ENCODE results near the gene CFDP1. TPM values are rescaled to one million over a fixed set of nuclear protein-coding genes. Genes with fewer than 3 reads are reported as not detected.

Gene CFDP1
- total RNA-seq, 1 experiment from 2014 or later = 44.7 TPM

DNA sequence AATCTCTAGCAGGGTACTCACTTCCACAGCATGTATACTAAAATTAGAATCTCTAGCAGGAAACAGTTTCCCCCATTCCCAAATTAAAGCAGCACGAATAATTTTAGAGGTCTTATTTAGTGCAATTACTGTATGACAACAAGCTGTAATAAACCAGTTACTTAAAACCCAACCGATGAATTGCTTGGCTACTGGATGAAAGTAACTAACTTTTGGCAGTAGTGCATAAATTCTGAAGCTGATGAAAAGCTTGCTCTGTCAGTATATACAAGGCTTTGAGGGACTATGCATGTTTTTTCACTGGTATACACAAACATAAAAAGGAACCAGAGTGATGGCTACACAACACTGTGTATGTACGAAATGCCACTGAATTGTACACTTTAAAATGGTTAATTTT lies 89.4 kb downstream of the CFDP1 start:
- H3K9me3 Mint-ChIP-seq (ENCODE audit: unreplicated experiment) = no peaks in the 10 kb centered on the region
- peaks cover 30% of the 10 kb centered on the region for H3K4me1 Mint-ChIP-seq (ENCODE audit: insufficient read depth, unreplicated experiment)
- CTCF ChIA-PET = interaction anchor here (1.3 kb wide), 1 partner anchor 110 kb away, joined by 4 read pairs; no protein-coding TSS in a partner anchor
- no peak for DNase-seq (ENCODE audit: unreplicated experiment)
- POLR2A ChIA-PET = interaction anchor here (0.6 to 5.6 kb wide), 4 partner anchors 9 to 38 kb away, joined by 3 to 65 read pairs (median 14); no protein-coding TSS in a partner anchor
- peaks cover 30% of the 10 kb centered on the region for H3K36me3 Mint-ChIP-seq (ENCODE audit: insufficient read depth, unreplicated experiment)
- TF ChIP-seq, protein P1, sequence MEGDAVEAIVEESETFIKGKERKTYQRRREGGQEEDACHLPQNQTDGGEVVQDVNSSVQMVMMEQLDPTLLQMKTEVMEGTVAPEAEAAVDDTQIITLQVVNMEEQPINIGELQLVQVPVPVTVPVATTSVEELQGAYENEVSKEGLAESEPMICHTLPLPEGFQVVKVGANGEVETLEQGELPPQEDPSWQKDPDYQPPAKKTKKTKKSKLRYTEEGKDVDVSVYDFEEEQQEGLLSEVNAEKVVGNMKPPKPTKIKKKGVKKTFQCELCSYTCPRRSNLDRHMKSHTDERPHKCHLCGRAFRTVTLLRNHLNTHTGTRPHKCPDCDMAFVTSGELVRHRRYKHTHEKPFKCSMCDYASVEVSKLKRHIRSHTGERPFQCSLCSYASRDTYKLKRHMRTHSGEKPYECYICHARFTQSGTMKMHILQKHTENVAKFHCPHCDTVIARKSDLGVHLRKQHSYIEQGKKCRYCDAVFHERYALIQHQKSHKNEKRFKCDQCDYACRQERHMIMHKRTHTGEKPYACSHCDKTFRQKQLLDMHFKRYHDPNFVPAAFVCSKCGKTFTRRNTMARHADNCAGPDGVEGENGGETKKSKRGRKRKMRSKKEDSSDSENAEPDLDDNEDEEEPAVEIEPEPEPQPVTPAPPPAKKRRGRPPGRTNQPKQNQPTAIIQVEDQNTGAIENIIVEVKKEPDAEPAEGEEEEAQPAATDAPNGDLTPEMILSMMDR (IDR thresholded peaks at IDR 0.05; ENCODE audit: unreplicated experiment) = no peak
- no peaks in the 10 kb centered on the region for H3K27me3 Mint-ChIP-seq (ENCODE audit: insufficient read depth, unreplicated experiment)
- no TSS peak for BruUV-seq (replicated peaks)
- peak overlapping the region; percentile 85 for H3K27ac Mint-ChIP-seq (ENCODE audit: low read depth, unreplicated experiment)
- intact Hi-C loops (cut with micrococcal nuclease) = loop anchor here (2.0 kb wide), 1 partner anchor 33 kb away; no protein-coding TSS in a partner anchor
- H3K4me3 Mint-ChIP-seq (ENCODE audit: unreplicated experiment) = no peak overlapping the region

DNA sequence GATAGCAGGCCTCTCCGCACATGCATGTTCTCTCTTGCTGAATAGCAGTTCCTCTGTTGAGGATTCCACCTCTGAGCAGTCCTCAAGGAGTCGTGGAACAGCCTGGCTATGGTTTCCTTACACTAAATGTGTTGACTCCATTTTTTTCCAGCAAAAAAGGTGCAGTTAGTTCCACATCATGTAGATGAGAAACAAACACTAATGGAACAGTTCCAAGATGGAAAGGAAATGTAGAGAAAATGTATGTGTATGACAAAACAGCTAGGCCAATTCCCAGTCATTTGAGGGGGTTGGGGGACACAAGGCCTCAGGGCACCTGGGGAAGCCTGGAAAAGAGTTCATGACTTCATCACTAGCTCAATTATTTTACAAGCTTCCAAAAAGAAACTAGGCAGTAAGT lies 90.0 kb downstream of the CFDP1 start:
- Mint-ChIP-seq H3K4me1 (ENCODE audit: insufficient read depth, unreplicated experiment) (peaks cover 30% of the 10 kb centered on the region), H3K9me3 (ENCODE audit: unreplicated experiment) (no peaks in the 10 kb centered on the region), H3K4me3 (ENCODE audit: unreplicated experiment) (no peak overlapping the region), H3K27me3 (ENCODE audit: insufficient read depth, unreplicated experiment) (no peaks in the 10 kb centered on the region), H3K27ac (ENCODE audit: low read depth, unreplicated experiment) (peak overlapping the region; percentile 85), H3K36me3 (ENCODE audit: insufficient read depth, unreplicated experiment) (peaks cover 30% of the 10 kb centered on the region)
- peak; percentile 16 for DNase-seq (ENCODE audit: unreplicated experiment)
- intact Hi-C loops (cut with micrococcal nuclease) = loop anchor here (2.0 kb wide), 1 partner anchor 34 kb away; no protein-coding TSS in a partner anchor
- TF ChIP-seq, protein P1 (IDR thresholded peaks at IDR 0.05; ENCODE audit: unreplicated experiment) = no peak
- BruUV-seq (replicated peaks) = no TSS peak
- CTCF ChIA-PET = interaction anchor here (0.6 to 1.3 kb wide), 2 partner anchors 34 to 109 kb away, joined by 3 to 4 read pairs; no protein-coding TSS in a partner anchor
- POLR2A ChIA-PET = interaction anchor here (1.1 to 5.6 kb wide), 6 partner anchors 10 to 42 kb away, joined by 3 to 65 read pairs (median 6); no protein-coding TSS in a partner anchor

DNA sequence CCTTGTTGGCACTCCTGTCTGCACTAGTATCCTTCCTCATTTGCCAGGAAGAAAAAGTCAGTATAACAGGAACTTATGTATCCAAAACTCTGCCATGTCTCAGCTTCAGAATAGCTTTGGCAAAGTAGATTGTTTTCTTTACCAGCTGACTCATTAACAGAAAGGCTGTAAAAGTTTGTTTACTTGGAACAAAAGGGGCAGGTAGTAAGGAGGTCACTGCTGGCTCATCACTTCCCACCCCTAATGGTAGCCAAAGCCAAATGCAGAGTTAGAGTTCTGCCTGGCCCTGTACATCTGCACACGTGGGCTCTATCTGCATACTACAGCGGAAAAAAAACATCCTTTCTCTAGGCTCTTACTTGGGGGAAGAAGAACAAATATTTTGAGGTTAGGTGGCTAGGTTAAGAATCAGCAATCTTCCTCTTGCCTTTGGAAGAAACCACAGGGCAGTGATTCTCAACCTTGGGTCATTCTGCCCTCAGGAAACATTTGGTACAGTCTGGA lies 90.9 kb downstream of the CFDP1 start:
- intact Hi-C loops (cut with micrococcal nuclease) = loop anchor here (1.0 to 2.0 kb wide), 2 partner anchors 34 to 37 kb away; no protein-coding TSS in a partner anchor
- H3K27ac Mint-ChIP-seq (ENCODE audit: low read depth, unreplicated experiment) = peak overlapping the region; percentile 85
- ChIA-PET POLR2A (interaction anchor here (0.6 to 5.6 kb wide), 11 partner anchors 11 to 110 kb away, joined by 3 to 65 read pairs (median 4); no protein-coding TSS in a partner anchor), CTCF (interaction anchor here (0.6 to 1.7 kb wide), 7 partner anchors 16 to 174 kb away, joined by 3 to 8 read pairs (median 3); no protein-coding TSS in a partner anchor)
- no peak overlapping the region for H3K4me3 Mint-ChIP-seq (ENCODE audit: unreplicated experiment)
- H3K36me3 Mint-ChIP-seq (ENCODE audit: insufficient read depth, unreplicated experiment) = peaks cover 22% of the 10 kb centered on the region
- H3K9me3 Mint-ChIP-seq (ENCODE audit: unreplicated experiment) = no peaks in the 10 kb centered on the region
- TF ChIP-seq, protein P1 (IDR thresholded peaks at IDR 0.05; ENCODE audit: unreplicated experiment) = no peak
- no TSS peak for BruUV-seq (replicated peaks)
- H3K4me1 Mint-ChIP-seq (ENCODE audit: insufficient read depth, unreplicated experiment) = peaks cover 30% of the 10 kb centered on the region
- DNase-seq (ENCODE audit: unreplicated experiment) = peak; percentile 87
- H3K27me3 Mint-ChIP-seq (ENCODE audit: insufficient read depth, unreplicated experiment) = no peaks in the 10 kb centered on the region

DNA sequence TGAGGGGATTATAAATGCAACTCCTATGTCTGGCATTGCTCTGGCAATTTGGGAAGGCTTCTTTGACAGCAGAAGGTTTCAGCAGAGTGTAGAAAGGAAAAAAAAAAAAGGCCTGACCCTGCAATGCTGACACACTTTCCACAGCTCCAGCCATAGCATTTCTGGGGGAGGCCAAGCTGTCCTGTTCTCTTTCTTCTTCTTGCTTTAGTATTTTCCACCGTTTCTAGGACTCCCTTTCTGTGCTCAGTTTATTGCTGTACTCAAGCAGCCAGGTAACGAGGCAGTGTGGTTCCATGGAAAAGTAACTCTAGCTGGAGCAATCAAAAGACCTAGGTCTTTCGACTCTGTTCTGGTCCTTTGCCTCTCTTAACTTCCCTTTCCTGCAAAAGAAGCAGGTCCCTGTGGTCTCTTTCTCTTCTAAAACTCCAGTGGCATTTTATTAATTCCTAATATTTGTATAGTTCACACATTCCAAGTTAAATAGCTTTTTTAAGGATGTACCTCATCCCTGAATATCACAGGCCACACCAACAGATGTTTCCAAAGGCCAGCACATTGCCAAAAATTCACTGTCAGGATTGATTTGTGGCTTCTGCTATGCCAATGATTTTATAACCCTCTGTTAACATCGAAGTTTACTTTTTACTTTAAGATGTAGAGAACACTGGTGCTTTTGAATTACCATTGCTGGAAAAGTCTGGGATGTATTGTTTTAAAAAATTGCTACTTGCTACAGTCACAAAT lies 91.6 kb downstream of the CFDP1 start:
- H3K9me3 Mint-ChIP-seq (ENCODE audit: unreplicated experiment) = no peaks in the 10 kb centered on the region
- CTCF ChIA-PET = interaction anchor here (0.6 to 1.7 kb wide), 7 partner anchors 15 to 108 kb away, joined by 3 to 8 read pairs (median 3); no protein-coding TSS in a partner anchor
- peaks cover 30% of the 10 kb centered on the region for H3K4me1 Mint-ChIP-seq (ENCODE audit: insufficient read depth, unreplicated experiment)
- no peak for DNase-seq (ENCODE audit: unreplicated experiment)
- H3K27ac Mint-ChIP-seq (ENCODE audit: low read depth, unreplicated experiment) = peak overlapping the region; percentile 85
- H3K4me3 Mint-ChIP-seq (ENCODE audit: unreplicated experiment) = no peak overlapping the region
- POLR2A ChIA-PET = interaction anchor here (0.6 to 5.6 kb wide), 9 partner anchors 11 to 109 kb away, joined by 3 to 65 read pairs (median 5); no protein-coding TSS in a partner anchor
- BruUV-seq (replicated peaks) = no TSS peak
- intact Hi-C loops (cut with micrococcal nuclease) = loop anchor here (1.0 to 2.0 kb wide), 2 partner anchors 35 to 36 kb away; no protein-coding TSS in a partner anchor
- peaks cover 17% of the 10 kb centered on the region for H3K36me3 Mint-ChIP-seq (ENCODE audit: insufficient read depth, unreplicated experiment)
- TF ChIP-seq, protein P1 (IDR thresholded peaks at IDR 0.05; ENCODE audit: unreplicated experiment) = no peak
- H3K27me3 Mint-ChIP-seq (ENCODE audit: insufficient read depth, unreplicated experiment) = no peaks in the 10 kb centered on the region

All from MCF 10A (cell line).